TTC549 (cell line): ENCODE results near the gene TRIM24.

Experiments used
- FAIRE-seq: peaks from 2 replicates; lab custom pipeline; 2012; peaks lifted over from hg19 to GRCh38; lab: Jason Lieb, UNC

TRIM24 gene

GRCh38 chr7:138625849-138626230, 165.8 kb downstream of the TRIM24 start:
- FAIRE-seq = no peak

GRCh38 chr7:138626846-138627245, 166.8 kb downstream of the TRIM24 start:
- FAIRE-seq = no peak

GRCh38 chr7:138627361-138627760, 167.3 kb downstream of the TRIM24 start:
- no peak for FAIRE-seq

- no peak for FAIRE-seq
These were observed 170.1 kb downstream of the TRIM24 start for GRCh38 chr7:138630059-138630610.

- no peak for FAIRE-seq
These were observed 172.3 kb downstream of the TRIM24 start for GRCh38 chr7:138632384-138632783.

GRCh38 chr7:138632826-138633602, 173.0 kb downstream of the TRIM24 start:
- no peak for FAIRE-seq
